Coronary artery (tissue), 2 donors: ENCODE measurements around the gene EHHADH.
"Not testable (repeated sequence)": the region's sequence is repeated elsewhere in the genome, so short reads cannot be mapped to it uniquely, and the experiment has no call there.

Experiments
- DNase-seq: peaks from one replicate; pipeline ENCODE4 v3.0.0-alpha.2; 2017; ENCODE audit warnings: low spot score
- H3K27ac ChIP-seq, 2 donors: fragments of 200-600 bp; sonication (generic); one replicate each; pipeline ENCODE4 v1.5.1; 2016 to 2019
- H3K4me3 ChIP-seq: fragments of 200-600 bp; sonication (generic); 2 replicates; pipeline ENCODE4 v1.5.1; 2016; ENCODE audit warnings: mild to moderate bottlenecking, moderate library complexity
- CTCF ChIP-seq: fragments of 200-600 bp; sonication (generic); IDR thresholded peaks from one replicate; pipeline ENCODE4 v1.5.1; 2019; ENCODE audit warnings: antibody characterized with exemption

Gene EHHADH

GRCh38 chr3:185253645-185254410, at the start of gene EHHADH:
Gene EHHADH (minus strand): TSS chr3:185254049. CDS start chr3:185254022, 27 bp downstream.
- H3K27ac ChIP-seq, result peak within 1 kb of the TSS in 1 of 2 donors; percentile 76
- peak; percentile 79 for DNase-seq
- no peak for TF ChIP-seq CTCF
- H3K4me3 ChIP-seq, result peak within 1 kb of the TSS; percentile 91

DNA sequence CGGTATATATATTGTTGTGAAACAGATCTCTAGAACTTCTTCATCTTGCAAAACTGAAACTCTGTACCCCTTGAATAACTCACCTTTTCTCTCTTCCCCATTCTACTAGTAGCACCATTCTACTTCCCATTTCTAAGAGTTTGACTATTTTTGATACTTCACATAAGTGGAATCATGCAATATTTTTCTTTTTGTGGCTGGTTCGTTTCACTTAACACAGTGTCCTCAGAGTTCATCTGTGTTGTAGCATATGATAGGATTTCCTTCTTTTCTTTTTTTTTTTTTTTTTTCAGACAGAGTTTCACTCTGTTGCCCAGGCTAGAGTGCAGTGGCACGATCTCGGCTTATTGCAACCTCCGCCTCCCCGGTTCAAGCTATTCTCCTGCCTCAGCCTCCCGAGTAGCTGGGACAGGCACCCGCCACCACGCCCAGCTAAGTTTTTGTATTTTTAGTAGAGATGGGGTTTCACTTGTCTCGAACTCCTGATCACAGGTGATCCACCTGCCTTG, 46.1 kb upstream of the EHHADH start:
- not testable (repeated sequence) for H3K27ac ChIP-seq, DNase-seq, H3K4me3 ChIP-seq

DNA sequence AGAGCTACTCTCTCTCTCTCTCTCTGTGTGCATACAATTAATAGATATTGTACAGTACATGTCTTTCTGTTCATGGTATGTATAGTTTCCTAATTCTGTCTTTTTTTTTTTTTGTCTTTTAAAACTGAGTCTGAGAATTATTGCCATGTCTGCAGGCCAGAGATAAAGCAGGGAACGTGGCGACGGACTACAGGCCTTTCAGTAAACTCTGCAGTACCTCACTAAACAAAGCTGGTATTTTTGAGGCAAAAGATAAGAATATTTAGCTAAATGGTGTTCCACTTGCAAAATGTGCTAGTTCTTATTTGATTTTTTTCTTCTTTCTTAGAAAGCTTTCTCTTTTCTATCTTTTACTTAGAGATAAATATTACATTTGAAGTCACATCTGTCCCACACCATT, 44.0 kb upstream of the EHHADH start:
- TF ChIP-seq CTCF, result no peak
- no peak for DNase-seq
- Histone ChIP-seq H3K27ac (no peak overlapping the region), H3K4me3 (no peak overlapping the region)

DNA sequence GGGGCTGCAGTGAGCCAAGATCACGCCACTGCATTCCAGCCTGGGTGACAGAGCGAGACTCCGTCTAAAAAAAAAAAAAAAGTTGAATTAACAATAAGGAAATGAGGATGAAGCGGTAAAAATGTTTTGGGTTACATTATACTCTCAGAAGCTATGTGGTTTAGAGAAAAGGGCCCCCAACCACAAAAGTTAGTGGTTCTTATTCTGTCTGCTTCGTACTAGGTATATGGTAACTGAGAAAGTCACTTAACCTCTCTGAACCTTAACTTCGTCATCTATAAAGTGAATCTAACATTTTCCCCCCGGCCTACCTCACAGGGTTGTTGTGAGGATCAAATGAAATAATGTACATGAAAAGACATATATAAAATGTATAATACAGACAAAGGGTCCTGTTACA, 38.4 kb upstream of the EHHADH start:
- Histone ChIP-seq H3K4me3 (no peak overlapping the region), H3K27ac (no peak overlapping the region)
- DNase-seq, result no peak
- TF ChIP-seq CTCF, result no peak

DNA sequence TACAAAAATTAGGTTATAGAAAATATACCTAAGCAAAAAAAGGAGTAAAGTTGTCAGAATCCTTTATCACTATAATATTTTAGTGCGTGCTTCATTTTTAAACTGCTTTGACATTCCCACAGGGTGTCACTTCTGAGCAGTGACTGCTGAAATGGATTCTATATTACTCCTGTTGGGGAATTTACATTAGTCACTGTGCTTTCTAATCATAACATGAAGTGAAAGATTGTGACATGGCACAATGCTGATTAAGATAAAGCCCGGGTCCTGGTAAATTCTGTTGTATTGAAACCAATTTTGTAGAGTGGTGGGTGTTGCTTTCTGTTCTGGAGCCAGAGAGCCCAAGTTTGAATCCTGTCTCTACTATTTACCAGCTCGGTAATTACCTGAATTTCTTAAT, 36.4 kb upstream of the EHHADH start:
- no peak for DNase-seq
- no peak for TF ChIP-seq CTCF
- H3K27ac ChIP-seq, result no peak overlapping the region
- no peak overlapping the region for H3K4me3 ChIP-seq

DNA sequence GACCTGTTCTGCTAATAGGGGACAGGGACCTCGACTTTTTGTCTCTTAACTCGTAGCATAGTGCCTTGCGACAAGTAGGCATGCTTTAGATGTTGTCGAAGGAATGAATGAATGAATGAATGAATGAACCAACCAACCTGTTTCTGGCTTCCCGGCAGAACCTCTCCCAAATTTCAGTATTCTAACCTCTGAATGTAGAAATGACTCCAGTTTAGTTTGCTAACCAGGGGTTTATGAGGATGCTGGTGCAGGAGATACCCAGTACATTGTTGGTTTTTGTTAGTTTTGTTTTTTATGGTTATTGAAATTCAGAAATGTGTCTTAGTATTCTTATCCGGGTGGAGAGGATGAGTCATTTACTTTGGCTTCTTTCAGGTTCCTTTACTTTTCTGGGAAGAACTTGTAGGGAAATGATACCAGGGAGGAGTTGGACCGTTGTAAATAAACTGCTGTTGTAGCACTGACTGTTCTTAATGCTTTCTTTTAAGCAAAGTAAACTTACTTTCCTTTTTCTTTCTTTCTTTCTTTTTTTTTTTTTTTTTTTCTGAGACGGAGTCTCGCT, 29.6 kb upstream of the EHHADH start:
- no peak for DNase-seq
- Histone ChIP-seq H3K27ac (no peak overlapping the region), H3K4me3 (peak overlapping the region; percentile 76)
- no peak for TF ChIP-seq CTCF

- no peak for TF ChIP-seq CTCF
- Histone ChIP-seq H3K4me3 (peak overlapping the region; percentile 76), H3K27ac (peak overlapping the region in 1 of 2 donors; percentile 42)
- peak; percentile 96 for DNase-seq
These were observed 29.0 kb upstream of the EHHADH start for GRCh38 chr3:185282696-185283373.
